ENCODE results near the gene PRR32. TPM values are rescaled to one million over a fixed set of nuclear protein-coding genes. Genes with fewer than 3 reads are reported as not detected.

The PRR32 gene
- total RNA-seq, 1 experiment from 2014 or later = not detected

- Histone ChIP-seq H3K9me3 (ENCODE audit: low read depth, low read length, poor library complexity, severe bottlenecking) (no peaks in the 10 kb centered on the region), H3K27ac (ENCODE audit: low read depth, low read length, poor library complexity, severe bottlenecking) (no peak overlapping the region), H3K27me3 (replicated peaks; ENCODE audit: insufficient read depth, low read depth, low read length, poor library complexity) (no peaks in the 10 kb centered on the region), H3K36me3 (ENCODE audit: insufficient read depth, low read length, poor library complexity, severe bottlenecking) (no peaks in the 10 kb centered on the region), H3K4me3 (ENCODE audit: low read depth, low read length, poor library complexity, severe bottlenecking) (no peak overlapping the region), H3K4me1 (ENCODE audit: insufficient read depth, low read length, poor library complexity, severe bottlenecking) (peaks cover 4% of the 10 kb centered on the region)
- ChIA-PET POLR2A (ENCODE audit: low non-redundant PET) (no interaction called here), CTCF (no interaction called here)
- DNase-seq (ENCODE audit: low spot score) = no peak
- intact Hi-C loops (cut with micrococcal nuclease; ENCODE audit: unreplicated experiment) = no loop called here
- BruUV-seq (replicated peaks) = no TSS peak
- TF ChIP-seq, protein P1, sequence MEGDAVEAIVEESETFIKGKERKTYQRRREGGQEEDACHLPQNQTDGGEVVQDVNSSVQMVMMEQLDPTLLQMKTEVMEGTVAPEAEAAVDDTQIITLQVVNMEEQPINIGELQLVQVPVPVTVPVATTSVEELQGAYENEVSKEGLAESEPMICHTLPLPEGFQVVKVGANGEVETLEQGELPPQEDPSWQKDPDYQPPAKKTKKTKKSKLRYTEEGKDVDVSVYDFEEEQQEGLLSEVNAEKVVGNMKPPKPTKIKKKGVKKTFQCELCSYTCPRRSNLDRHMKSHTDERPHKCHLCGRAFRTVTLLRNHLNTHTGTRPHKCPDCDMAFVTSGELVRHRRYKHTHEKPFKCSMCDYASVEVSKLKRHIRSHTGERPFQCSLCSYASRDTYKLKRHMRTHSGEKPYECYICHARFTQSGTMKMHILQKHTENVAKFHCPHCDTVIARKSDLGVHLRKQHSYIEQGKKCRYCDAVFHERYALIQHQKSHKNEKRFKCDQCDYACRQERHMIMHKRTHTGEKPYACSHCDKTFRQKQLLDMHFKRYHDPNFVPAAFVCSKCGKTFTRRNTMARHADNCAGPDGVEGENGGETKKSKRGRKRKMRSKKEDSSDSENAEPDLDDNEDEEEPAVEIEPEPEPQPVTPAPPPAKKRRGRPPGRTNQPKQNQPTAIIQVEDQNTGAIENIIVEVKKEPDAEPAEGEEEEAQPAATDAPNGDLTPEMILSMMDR (conservative IDR thresholded peaks at IDR 0.05; ENCODE audit: low read depth, low read length) = no peak
- no peak for TF ChIP-seq EZH2 (IDR thresholded peaks at IDR 0.05; ENCODE audit: borderline replicate concordance, low read depth, low read length, poor library complexity, severe bottlenecking)
These were observed 4.9 kb downstream of the PRR32 start for GRCh38 chrX:126824338-126825007.

- ChIA-PET CTCF (no interaction called here), POLR2A (ENCODE audit: low non-redundant PET) (no interaction called here)
- H3K36me3 ChIP-seq (ENCODE audit: insufficient read depth, low read length, poor library complexity, severe bottlenecking) = no peaks in the 10 kb centered on the region
- no TSS peak for BruUV-seq (replicated peaks)
- H3K9me3 ChIP-seq (ENCODE audit: low read depth, low read length, poor library complexity, severe bottlenecking) = no peaks in the 10 kb centered on the region
- TF ChIP-seq, protein P1 (conservative IDR thresholded peaks at IDR 0.05; ENCODE audit: low read depth, low read length) = no peak
- no peak for TF ChIP-seq EZH2 (IDR thresholded peaks at IDR 0.05; ENCODE audit: borderline replicate concordance, low read depth, low read length, poor library complexity, severe bottlenecking)
- no peak overlapping the region for H3K4me3 ChIP-seq (ENCODE audit: low read depth, low read length, poor library complexity, severe bottlenecking)
- intact Hi-C loops (cut with micrococcal nuclease; ENCODE audit: unreplicated experiment) = no loop called here
- DNase-seq (ENCODE audit: low spot score) = no peak
- no peak overlapping the region for H3K27ac ChIP-seq (ENCODE audit: low read depth, low read length, poor library complexity, severe bottlenecking)
- no peaks in the 10 kb centered on the region for H3K27me3 ChIP-seq (replicated peaks; ENCODE audit: insufficient read depth, low read depth, low read length, poor library complexity)
- H3K4me1 ChIP-seq (ENCODE audit: insufficient read depth, low read length, poor library complexity, severe bottlenecking) = peaks cover 4% of the 10 kb centered on the region
These were observed 6.2 kb downstream of the PRR32 start for GRCh38 chrX:126825566-126826193.

DNA sequence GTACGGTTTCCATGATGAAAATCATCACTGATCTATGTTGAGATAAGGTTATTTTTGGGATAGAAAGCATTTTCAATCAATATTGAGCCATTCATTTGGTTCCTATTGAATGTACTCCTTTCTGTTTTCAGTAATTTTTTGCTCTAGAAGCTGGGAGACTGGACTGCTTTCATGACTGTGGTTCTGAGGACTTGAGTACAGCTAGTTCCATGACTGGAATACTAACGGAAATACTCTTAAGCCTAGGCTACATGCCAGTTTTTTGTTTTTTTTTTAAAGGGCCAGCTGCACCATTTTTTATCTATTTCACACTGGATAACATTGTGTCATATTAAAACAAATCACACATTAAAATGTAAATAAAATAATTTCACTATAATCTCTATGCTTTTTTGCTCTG lies 16.7 kb downstream of the PRR32 start:
- DNase-seq (ENCODE audit: low spot score) = no peak
- no peaks in the 10 kb centered on the region for H3K9me3 ChIP-seq (ENCODE audit: low read depth, low read length, poor library complexity, severe bottlenecking)
- no peak for TF ChIP-seq EZH2 (IDR thresholded peaks at IDR 0.05; ENCODE audit: borderline replicate concordance, low read depth, low read length, poor library complexity, severe bottlenecking)
- TF ChIP-seq, protein P1 (conservative IDR thresholded peaks at IDR 0.05; ENCODE audit: low read depth, low read length) = no peak
- no peak overlapping the region for H3K4me3 ChIP-seq (ENCODE audit: low read depth, low read length, poor library complexity, severe bottlenecking)
- ChIA-PET POLR2A (ENCODE audit: low non-redundant PET) (no interaction called here), CTCF (no interaction called here)
- intact Hi-C loops (cut with micrococcal nuclease; ENCODE audit: unreplicated experiment) = no loop called here
- H3K27me3 ChIP-seq (replicated peaks; ENCODE audit: insufficient read depth, low read depth, low read length, poor library complexity) = no peaks in the 10 kb centered on the region
- H3K4me1 ChIP-seq (ENCODE audit: insufficient read depth, low read length, poor library complexity, severe bottlenecking) = no peaks in the 10 kb centered on the region
- no TSS peak for BruUV-seq (replicated peaks)
- H3K36me3 ChIP-seq (ENCODE audit: insufficient read depth, low read length, poor library complexity, severe bottlenecking) = no peaks in the 10 kb centered on the region
- H3K27ac ChIP-seq (ENCODE audit: low read depth, low read length, poor library complexity, severe bottlenecking) = no peak overlapping the region
